ENCODE results near the gene NME5. TPM values are rescaled to one million over a fixed set of nuclear protein-coding genes. Genes with fewer than 3 reads are reported as not detected.

NME5 gene, protein sequence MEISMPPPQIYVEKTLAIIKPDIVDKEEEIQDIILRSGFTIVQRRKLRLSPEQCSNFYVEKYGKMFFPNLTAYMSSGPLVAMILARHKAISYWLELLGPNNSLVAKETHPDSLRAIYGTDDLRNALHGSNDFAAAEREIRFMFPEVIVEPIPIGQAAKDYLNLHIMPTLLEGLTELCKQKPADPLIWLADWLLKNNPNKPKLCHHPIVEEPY
- total RNA-seq (2021) (0.98 and 1.9 TPM in 2 replicates), Bru-seq, nascent RNA (percentile 25 among the genes with signal in this experiment), BruChase-seq, experiment 1, labeled RNA remaining after a 2-hour chase (percentile 27 among the genes with signal in this experiment), BruChase-seq, experiment 2, labeled RNA remaining after a 6-hour chase (percentile 21 among the genes with signal in this experiment)
- long read RNA-seq, partial matches to known transcripts, result 0 of 1 reads
- long read RNA-seq, other reads (novel, unspliced or antisense), result 0 of 1 reads

GRCh38 chr5:138138949-138139780 lies at the start of gene NME5:
TSS of gene NME5 (minus strand) at chr5:138139428. CDS start at chr5:138138780, 648 bp downstream.
- Histone ChIP-seq H2AFZ (no peak within 1 kb of the TSS), H3K4me1 (replicated peaks; ENCODE audit: insufficient read depth) (peaks cover 5% of the 10 kb centered on the region; the same call in 1 of the 2 replicates), H3K9me2 (ENCODE audit: insufficient read depth) (no peaks in the 10 kb centered on the region; the same call in 1 of the 2 replicates), H3K36me3 (ENCODE audit: low read depth) (no peaks in the 10 kb centered on the region), H3K27ac (no peak within 1 kb of the TSS), H3F3A (ENCODE audit: insufficient read depth, low read depth) (0 out of 2 replicates have a peak, but pooled peaks cover 7% of the 10 kb centered on the region), H3K79me2 (ENCODE audit: low read depth) (no peaks in the 10 kb centered on the region), H3K4me2 (no peak within 1 kb of the TSS), H3K4me3 (no peak within 1 kb of the TSS), H3K9me3 (ENCODE audit: insufficient read depth, low read depth) (no peaks in the 10 kb centered on the region), H3K27me3 (ENCODE audit: insufficient read depth, low read depth) (no peaks in the 10 kb centered on the region), H4K20me1 (ENCODE audit: insufficient read depth) (no peaks in the 10 kb centered on the region)
- TF ChIP-seq, protein P1, sequence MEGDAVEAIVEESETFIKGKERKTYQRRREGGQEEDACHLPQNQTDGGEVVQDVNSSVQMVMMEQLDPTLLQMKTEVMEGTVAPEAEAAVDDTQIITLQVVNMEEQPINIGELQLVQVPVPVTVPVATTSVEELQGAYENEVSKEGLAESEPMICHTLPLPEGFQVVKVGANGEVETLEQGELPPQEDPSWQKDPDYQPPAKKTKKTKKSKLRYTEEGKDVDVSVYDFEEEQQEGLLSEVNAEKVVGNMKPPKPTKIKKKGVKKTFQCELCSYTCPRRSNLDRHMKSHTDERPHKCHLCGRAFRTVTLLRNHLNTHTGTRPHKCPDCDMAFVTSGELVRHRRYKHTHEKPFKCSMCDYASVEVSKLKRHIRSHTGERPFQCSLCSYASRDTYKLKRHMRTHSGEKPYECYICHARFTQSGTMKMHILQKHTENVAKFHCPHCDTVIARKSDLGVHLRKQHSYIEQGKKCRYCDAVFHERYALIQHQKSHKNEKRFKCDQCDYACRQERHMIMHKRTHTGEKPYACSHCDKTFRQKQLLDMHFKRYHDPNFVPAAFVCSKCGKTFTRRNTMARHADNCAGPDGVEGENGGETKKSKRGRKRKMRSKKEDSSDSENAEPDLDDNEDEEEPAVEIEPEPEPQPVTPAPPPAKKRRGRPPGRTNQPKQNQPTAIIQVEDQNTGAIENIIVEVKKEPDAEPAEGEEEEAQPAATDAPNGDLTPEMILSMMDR (conservative IDR thresholded peaks at IDR 0.05), result no peak
- no peak for TF ChIP-seq EZH2 (IDR thresholded peaks at IDR 0.05; ENCODE audit: low read depth)
- peak in 1 of 2 experiments; percentile 22 for DNase-seq
- CTCF ChIA-PET, result no interaction called here
- intact Hi-C loops (cut with micrococcal nuclease; ENCODE audit: unreplicated experiment), result no loop called here
- POLR2A ChIA-PET (ENCODE audit: unreplicated experiment), result no interaction called here
- BruUV-seq (replicated peaks), result no TSS peak

DNA sequence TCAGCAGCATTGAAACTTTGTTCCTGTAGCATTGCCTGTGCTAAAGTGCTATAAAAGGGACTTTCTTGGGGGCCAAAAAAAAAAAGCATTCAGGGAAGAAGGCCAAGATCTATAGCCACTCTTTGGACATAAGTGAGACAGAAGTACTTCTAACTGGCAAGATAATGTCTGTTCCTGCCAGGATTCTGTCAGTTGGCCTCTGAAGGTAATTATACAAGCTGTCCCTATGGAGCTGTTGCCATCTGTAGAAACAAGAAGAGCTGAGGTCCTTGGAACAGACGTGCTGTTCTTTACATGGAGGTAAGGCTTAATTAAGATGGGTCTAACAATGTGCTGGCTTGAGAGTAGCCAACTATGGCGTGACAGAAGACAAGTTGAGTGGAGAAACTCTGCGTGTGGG lies 49.4 kb upstream of the NME5 start:
- TF ChIP-seq, protein P1 (conservative IDR thresholded peaks at IDR 0.05), result no peak
- TF ChIP-seq EZH2 (IDR thresholded peaks at IDR 0.05; ENCODE audit: low read depth), result no peak
- H3K9me2 ChIP-seq (ENCODE audit: insufficient read depth), result no peaks in the 10 kb centered on the region
- H2AFZ ChIP-seq, result no peak overlapping the region
- H3K4me3 ChIP-seq, result no peak overlapping the region
- BruUV-seq (replicated peaks), result no TSS peak
- ChIA-PET CTCF (no interaction called here), POLR2A (ENCODE audit: unreplicated experiment) (interaction anchor here (0.6 to 0.7 kb wide), 2 partner anchors 55 to 794 kb away, joined by 5 to 15 read pairs; no protein-coding TSS in a partner anchor)
- no peak overlapping the region for H3K27ac ChIP-seq
- no peak for DNase-seq
- H3K9me3 ChIP-seq (ENCODE audit: insufficient read depth, low read depth), result no peaks in the 10 kb centered on the region
- H3F3A ChIP-seq (ENCODE audit: insufficient read depth, low read depth), result peaks cover 9% of the 10 kb centered on the region; the same call in 1 of the 2 replicates
- no peaks in the 10 kb centered on the region for H3K4me1 ChIP-seq (replicated peaks; ENCODE audit: insufficient read depth)
- intact Hi-C loops (cut with micrococcal nuclease; ENCODE audit: unreplicated experiment), result loop anchor here (10.0 kb wide), 1 partner anchor 356 kb away; the partner anchor contains the start of gene ETF1
- H3K4me2 ChIP-seq, result no peak overlapping the region
- H4K20me1 ChIP-seq (ENCODE audit: insufficient read depth), result no peaks in the 10 kb centered on the region
- H3K79me2 ChIP-seq (ENCODE audit: low read depth), result no peaks in the 10 kb centered on the region
- no peaks in the 10 kb centered on the region for H3K27me3 ChIP-seq (ENCODE audit: insufficient read depth, low read depth)
- H3K36me3 ChIP-seq (ENCODE audit: low read depth), result peaks cover 45% of the 10 kb centered on the region; the same call in 1 of the 2 replicates

DNA sequence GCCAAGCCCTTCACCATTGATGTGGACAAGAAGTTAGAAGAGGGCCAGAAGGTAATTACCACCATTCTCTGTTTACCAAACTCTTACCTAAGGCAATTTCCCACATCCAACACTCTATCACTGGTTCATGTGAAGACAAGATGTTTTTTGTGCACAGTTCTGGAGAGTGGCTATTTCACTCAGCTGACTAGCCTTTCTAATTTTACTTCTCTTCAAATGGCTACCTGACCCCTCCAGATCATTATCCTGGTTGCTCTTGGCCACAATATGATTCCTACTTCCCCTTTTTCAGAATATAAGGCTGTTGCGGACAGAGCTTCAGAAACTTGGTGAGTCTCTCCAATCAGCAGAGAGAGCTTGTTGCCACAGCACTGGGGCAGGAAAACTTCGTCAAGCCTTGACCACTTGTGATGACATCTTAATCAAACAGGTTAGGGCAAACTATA lies 46.8 kb upstream of the NME5 start:
- CTCF ChIA-PET, result no interaction called here
- H3K79me2 ChIP-seq (ENCODE audit: low read depth), result peaks cover 6% of the 10 kb centered on the region
- H3F3A ChIP-seq (ENCODE audit: insufficient read depth, low read depth), result peaks cover 9% of the 10 kb centered on the region; the same call in 1 of the 2 replicates
- H3K4me3 ChIP-seq, result no peak overlapping the region
- H3K4me2 ChIP-seq, result no peak overlapping the region
- peaks cover 32% of the 10 kb centered on the region; the same call in 1 of the 2 replicates for H3K36me3 ChIP-seq (ENCODE audit: low read depth)
- no peaks in the 10 kb centered on the region for H3K4me1 ChIP-seq (replicated peaks; ENCODE audit: insufficient read depth)
- H4K20me1 ChIP-seq (ENCODE audit: insufficient read depth), result no peaks in the 10 kb centered on the region
- H3K9me2 ChIP-seq (ENCODE audit: insufficient read depth), result no peaks in the 10 kb centered on the region
- no peaks in the 10 kb centered on the region for H3K9me3 ChIP-seq (ENCODE audit: insufficient read depth, low read depth)
- H2AFZ ChIP-seq, result no peak overlapping the region
- TF ChIP-seq, protein P1 (conservative IDR thresholded peaks at IDR 0.05), result no peak
- TF ChIP-seq EZH2 (IDR thresholded peaks at IDR 0.05; ENCODE audit: low read depth), result no peak
- no TSS peak for BruUV-seq (replicated peaks)
- no peaks in the 10 kb centered on the region for H3K27me3 ChIP-seq (ENCODE audit: insufficient read depth, low read depth)
- no peak for DNase-seq
- H3K27ac ChIP-seq, result no peak overlapping the region
- intact Hi-C loops (cut with micrococcal nuclease; ENCODE audit: unreplicated experiment), result loop anchor here (10.0 kb wide), 1 partner anchor 359 kb away; the partner anchor contains the start of gene ETF1
- POLR2A ChIA-PET (ENCODE audit: unreplicated experiment), result no interaction called here

All from PC-9 (cell line).